K562 (cell line): ENCODE data around the gene LIX1L. TPM values are rescaled to one million over a fixed set of nuclear protein-coding genes. Genes with fewer than 3 reads are reported as not detected.
A peak's percentile ranks its signal among the peaks of the same experiment; 100 is the strongest.

Experiments used
- ATAC-seq: fragments of 200-7000 bp; cut with Tn5 transposase; 3 replicates; pipeline ENCODE4 v1.9.1; 2020; ENCODE audit warnings: moderate library complexity
- BruUV-seq: library from RNA; stranded (reverse); fragments of 400-500 nt; replicated peaks from 2 replicates; lab custom pipeline; 2021; lab: Mats Ljungman, UMichigan
- CTCF ChIA-PET: fragments of 300-600 bp; formaldehyde crosslinking; extraction: SDS; loops from one replicate; lab custom pipeline; 2021; ENCODE audit warnings: low intra/inter-chr PET ratio; lab: Yijun Ruan, JAX
- POLR2A ChIA-PET: fragments of 300-600, 350-650 bp; sonication (Branson Sonifier 250); formaldehyde crosslinking; extraction: SDS; loops from one replicate; lab custom pipeline; 2021; ENCODE audit warnings: antibody characterized with exemption, inconsistent platforms; lab: Yijun Ruan, JAX
- DNase-seq, 4 experiments: peaks; one replicate each; pipeline versions ENCODE4 v3.0.0 to v3.0.0-alpha.2; 2011 to 2018; ENCODE audit warnings: low spot score in 3 of 4, mixed read lengths in 3 of 4; ENCODE audit errors: extremely low read depth in 1 of 4
- FAIRE-seq: peaks from 2 replicates; lab custom pipeline; 2011; peaks lifted over from hg19 to GRCh38; lab: Jason Lieb, UNC
- H2AFZ ChIP-seq: 2 replicates; pipeline ENCODE4 v1.6.0; 2011; ENCODE audit warnings: low read depth, low read length, control low read depth, inconsistent platforms
- H3K27ac ChIP-seq: fragments of 200-600 bp; 3 replicates; pipeline ENCODE4 v1.8.0; 2011; ENCODE audit warnings: low read depth, mild to moderate bottlenecking, control low read depth, inconsistent platforms, low read length, moderate library complexity, mixed read lengths; ENCODE audit errors: extremely low read depth
- H3K27me3 ChIP-seq, 2 experiments: fragments of 300-600 bp in 1 of 2; 2 replicates in 1 of 2; 3 replicates in 1 of 2; pipeline versions ENCODE4 v1.6.0 to v1.8.0; 2011; ENCODE audit warnings: inconsistent platforms in 2 of 2, low read length in 2 of 2, mild to moderate bottlenecking in 1 of 2, mixed read lengths in 1 of 2, moderate library complexity in 1 of 2; ENCODE audit not compliant: control insufficient read depth in 2 of 2, insufficient read depth in 2 of 2
- H3K36me3 ChIP-seq: fragments of 300-600 bp; 3 replicates; pipeline ENCODE4 v1.8.0; 2011; ENCODE audit warnings: mild to moderate bottlenecking, low read length, inconsistent platforms; ENCODE audit not compliant: control insufficient read depth, insufficient read depth
- H3K4me1 ChIP-seq, 2 experiments: fragments of 200-600 bp in 1 of 2; replicated peaks in 1 of 2; 2 replicates in 1 of 2; 3 replicates in 1 of 2; pipeline versions ENCODE4 v1.5.1 to v1.8.0; 2011; ENCODE audit warnings: inconsistent platforms in 2 of 2, low read length in 2 of 2, mild to moderate bottlenecking in 1 of 2, mixed read lengths in 1 of 2, moderate library complexity in 1 of 2; ENCODE audit not compliant: control insufficient read depth in 2 of 2, insufficient read depth in 2 of 2
- H3K4me2 ChIP-seq: 2 replicates; pipeline ENCODE4 v1.6.1; 2011; ENCODE audit warnings: low read length, control low read depth, inconsistent platforms, mixed read lengths; ENCODE audit not compliant: insufficient read depth
- H3K4me3 ChIP-seq: fragments of 200-600 bp; sonication (generic), shearing (Covaris generic); 2 replicates; pipeline ENCODE4 v1.5.1; 2016; ENCODE audit warnings: control low read depth, inconsistent platforms
- H3K79me2 ChIP-seq: fragments of 200-600 bp; 3 replicates; pipeline ENCODE4 v1.8.0; 2011; ENCODE audit warnings: low read length, inconsistent platforms; ENCODE audit not compliant: control insufficient read depth, insufficient read depth
- H3K9ac ChIP-seq, 2 experiments: 2 replicates each; pipeline versions ENCODE4 v1.6.0 to v1.6.1; 2011; ENCODE audit warnings: low read depth in 2 of 2, low read length in 2 of 2, control low read depth in 1 of 2, inconsistent platforms in 1 of 2, mild to moderate bottlenecking in 1 of 2, mixed read lengths in 1 of 2; ENCODE audit not compliant: insufficient read depth in 1 of 2
- H3K9me1 ChIP-seq: one replicate; pipeline ENCODE4 v1.6.0; 2011; ENCODE audit warnings: inconsistent platforms, mild to moderate bottlenecking, low read length, moderate library complexity; ENCODE audit not compliant: control insufficient read depth, insufficient read depth
- H3K9me3 ChIP-seq: replicated peaks from 2 replicates; pipeline ENCODE4 v1.5.1; 2011; ENCODE audit warnings: low read depth, low read length, inconsistent platforms; ENCODE audit not compliant: control insufficient read depth, insufficient read depth
- H4K20me1 ChIP-seq: replicated peaks from 2 replicates; pipeline ENCODE4 v1.6.1; 2011; ENCODE audit warnings: low read length, inconsistent platforms, mixed read lengths; ENCODE audit not compliant: control insufficient read depth, insufficient read depth
- CCAR2 ChIP-seq: fragments of 200-400 bp; formaldehyde crosslinking; IDR thresholded peaks from 2 replicates; pipeline ENCODE4 v1.6.1; 2017; ENCODE audit warnings: mild to moderate bottlenecking, low read depth, low read length
- HDGF ChIP-seq: fragments of 450-650 bp; IDR thresholded peaks from 2 replicates; pipeline ENCODE4 v1.6.1; 2016
- MEIS2 ChIP-seq: fragments of 450-650 bp; IDR thresholded peaks from 2 replicates; pipeline ENCODE4 v1.6.1; 2014; ENCODE audit warnings: mild to moderate bottlenecking; ENCODE audit not compliant: partially characterized antibody
- RBM17 ChIP-seq: fragments of 200-400 bp; formaldehyde crosslinking; IDR thresholded peaks from 2 replicates; pipeline ENCODE4 v1.6.1; 2017; ENCODE audit warnings: low read depth, mild to moderate bottlenecking, low read length, borderline replicate concordance
- ZNF518B ChIP-seq: fragments of 250-450 bp; sonication (Bioruptor Pico); IDR thresholded peaks from 2 replicates; pipeline ENCODE4 v1.5.0; 2021; ENCODE audit warnings: mild to moderate bottlenecking, moderate library complexity
- WGBS: fragments of 100-300 bp; shearing (Covaris generic); methylation state at CpG from one replicate; pipeline ENCODE4 v1.1.6; 2016; ENCODE audit warnings: low coverage, mixed read lengths; ENCODE audit not compliant: insufficient coverage; ENCODE audit errors: missing lambda C conversion rate; 5-methylcytosine and 5-hydroxymethylcytosine counted together
- in situ Hi-C: fragments of 300-500 bp; cut with MboI; formaldehyde crosslinking; loops from 4 replicates; pipeline ENCODE4 v1.15.0; 2018; ENCODE audit warnings: inconsistent platforms, mixed read lengths
- intact Hi-C: fragments of 100-400 bp; cut with micrococcal nuclease; formaldehyde crosslinking; loops from 2 replicates; pipeline ENCODE4 v1.14.2; 2022
- polyA plus RNA-seq, 8 experiments: library from polyadenylated mRNA; depleted of rRNA in 4 of 8; stranded (reverse) in 5 of 8; unstranded in 3 of 8; fragments of >200 nt; fragmentation: Nextera tagmentation in 2 of 8; fragmentation: Illumina TruSeq in 1 of 8; extraction: Ambion mirVana in 2 of 8; extraction: Trizol in 1 of 8; gene quantifications; 2 replicates each; pipeline versions ENCODE4 v1.2.1 to v1.2.3, GENCODE V29; 2011 to 2014; ENCODE audit warnings: inconsistent platforms in 1 of 8, missing spikeins in 1 of 8
- total RNA-seq, 7 experiments: library from RNA; depleted of rRNA in 6 of 7; stranded (reverse); fragments of >200 nt in 6 of 7; fragmentation: Illumina TruSeq in 2 of 7; extraction: Trizol in 2 of 7; gene quantifications; 2 replicates each; pipeline versions ENCODE4 v1.2.1 to v1.2.3, GENCODE V29; 2011 to 2021; ENCODE audit warnings: low replicate concordance in 1 of 7
- TF ChIP-seq, protein P1 (sequence below): fragments of 250-450 bp; sonication (Bioruptor Pico); IDR thresholded peaks from 2 replicates; pipeline ENCODE4 v1.4.0; 2020

Gene LIX1L
- total and polyA plus RNA-seq, 9 of the 15 experiments (the other 6 are each of a cell fraction or from before 2014, with no cell fraction given): 4.6 to 26.5 (median 12.5) TPM

DNA sequence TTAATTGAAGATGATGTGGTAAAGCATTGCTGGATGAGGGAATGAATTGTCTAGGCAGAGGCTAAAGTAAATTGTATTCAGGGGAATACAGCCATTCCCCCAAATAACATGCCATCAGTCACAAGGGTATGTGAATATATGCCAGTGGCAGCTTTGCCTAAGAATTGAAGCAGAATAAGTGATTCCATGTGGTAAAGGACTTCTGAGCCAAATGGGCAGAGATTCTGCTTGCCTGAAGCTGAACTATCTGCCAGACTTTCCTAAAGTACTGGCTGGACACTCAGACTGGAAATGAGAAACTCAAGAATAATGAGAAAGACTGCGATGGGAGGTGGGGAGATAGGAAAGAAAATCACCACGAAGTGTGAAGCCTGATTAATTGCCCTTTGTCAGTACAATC, 2.4 kb downstream of the LIX1L start:
- 3% methylated on average over 2 of the region's 2 CpGs for WGBS

More for the DNA sequence above, 2.4 kb downstream of the LIX1L start:
- FAIRE-seq: no peak
- Histone ChIP-seq H3K4me3 (no peak overlapping the region), H3K27me3 (no peaks in the 10 kb centered on the region), H4K20me1 (no peaks in the 10 kb centered on the region), H3K27ac (no peak overlapping the region), H2AFZ (no peak overlapping the region), H3K9ac (no peak overlapping the region; a peak in 1 of 4 replicates), H3K36me3 (no peaks in the 10 kb centered on the region), H3K79me2 (peaks cover 29% of the 10 kb centered on the region), H3K4me1 (peaks cover 8 to 18% of the 10 kb centered on the region in 2 experiments; a peak in 4 of 5 replicates), H3K9me3 (no peaks in the 10 kb centered on the region), H3K4me2 (no peak overlapping the region), H3K9me1 (no peaks in the 10 kb centered on the region)
- TF ChIP-seq HDGF (no peak), MEIS2 (peak; percentile 4), CCAR2 (no peak), RBM17 (no peak), ZNF518B (CRISPR knock-in tag) (no peak)
- TF ChIP-seq, protein P1, sequence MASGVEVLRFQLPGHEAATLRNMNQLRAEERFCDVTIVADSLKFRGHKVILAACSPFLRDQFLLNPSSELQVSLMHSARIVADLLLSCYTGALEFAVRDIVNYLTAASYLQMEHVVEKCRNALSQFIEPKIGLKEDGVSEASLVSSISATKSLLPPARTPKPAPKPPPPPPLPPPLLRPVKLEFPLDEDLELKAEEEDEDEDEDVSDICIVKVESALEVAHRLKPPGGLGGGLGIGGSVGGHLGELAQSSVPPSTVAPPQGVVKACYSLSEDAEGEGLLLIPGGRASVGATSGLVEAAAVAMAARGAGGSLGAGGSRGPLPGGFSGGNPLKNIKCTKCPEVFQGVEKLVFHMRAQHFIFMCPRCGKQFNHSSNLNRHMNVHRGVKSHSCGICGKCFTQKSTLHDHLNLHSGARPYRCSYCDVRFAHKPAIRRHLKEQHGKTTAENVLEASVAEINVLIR (CRISPR knock-in tag): no peak
- DNase-seq: no peak
- in situ Hi-C loops (no loop called here), intact Hi-C loops (no loop called here)
- ChIA-PET POLR2A (interaction anchor here (1.1 to 2.2 kb wide), 4 partner anchors 8 to 36 kb away, joined by 3 to 15 read pairs (median 6); partner anchors contain the start of genes ANKRD34A, POLR3GL and RBM8A), CTCF (no interaction called here)
- no peak for ATAC-seq
- no TSS peak for BruUV-seq
